Left lung (tissue), 10 donors: ENCODE data around the gene MANSC1. TPM values are rescaled to one million over a fixed set of nuclear protein-coding genes. Genes with fewer than 3 reads are reported as not detected.

Experiments
- ATAC-seq: fragments of 200-7000 bp; cut with Tn5 transposase; one replicate; pipeline ENCODE4 v1.9.1; 2020; ENCODE audit warnings: moderate library complexity
- DNase-seq, 4 donors: peaks; one replicate each; pipeline ENCODE4 v3.0.0-alpha.2; 2013 to 2020
- H3K27ac ChIP-seq, 2 donors: fragments of 200-600 bp; sonication (generic) in 1 of 2; one replicate each; pipeline versions ENCODE4 v1.5.0 to v1.8.0; 2020 to 2021
- H3K27me3 ChIP-seq, 2 donors: fragments of 200-600 bp; sonication (generic) in 1 of 2; one replicate each; pipeline versions ENCODE4 v1.5.0 to v1.8.0; 2020 to 2021
- H3K36me3 ChIP-seq, 2 donors: fragments of 200-600 bp; sonication (generic) in 1 of 2; one replicate each; pipeline versions ENCODE4 v1.5.0 to v1.8.0; 2020 to 2021
- H3K4me1 ChIP-seq, 2 donors: fragments of 200-600 bp; one replicate each; pipeline ENCODE4 v1.8.0; 2021
- H3K4me3 ChIP-seq, 2 donors: fragments of 200-600 bp; sonication (generic) in 1 of 2; one replicate each; pipeline versions ENCODE4 v1.5.0 to v1.8.0; 2020 to 2021; ENCODE audit warnings: mild to moderate bottlenecking in 1 of 2
- H3K9me3 ChIP-seq, 2 donors: fragments of 200-600 bp; sonication (generic) in 1 of 2; one replicate each; pipeline versions ENCODE4 v1.5.0 to v1.8.0; 2020 to 2021
- intact Hi-C, 2 donors: fragments of 100-400 bp; cut with DNase I; formaldehyde crosslinking; loops; one replicate each; pipeline versions ENCODE4 v1.11.2 to v1.14.2; 2022
- polyA plus RNA-seq, 6 donors: library from polyadenylated mRNA; unstranded; fragments of 120-200 nt; gene quantifications; one replicate each; pipeline ENCODE4 v1.2.1, GENCODE V29; 2013; ENCODE audit not compliant: insufficient read length in 6 of 6
- total RNA-seq, 2 donors: library from RNA; stranded (reverse); fragmentation: NEBNext Ultra II Directional; extraction: Animal tissue kit (Norgen Biotek cat#: 25700); gene quantifications; one replicate each; pipeline ENCODE4 v1.2.1, GENCODE V29; 2021
- TF ChIP-seq, protein P1 (sequence below), 2 donors: fragments of 200-600 bp; sonication (generic) in 1 of 2; IDR thresholded peaks; one replicate each; pipeline versions ENCODE4 v1.5.0 to v1.8.0; 2021; ENCODE audit warnings: antibody characterized with exemption in 2 of 2
- donor health status: DM: no; HTN: yes; CAD: no.
- donor health status: DM: no; HTN: no; CAD: no.

Gene MANSC1
- total and polyA plus RNA-seq, 8 donors, result 24.7 to 32.0 (median 29.3) TPM

DNA sequence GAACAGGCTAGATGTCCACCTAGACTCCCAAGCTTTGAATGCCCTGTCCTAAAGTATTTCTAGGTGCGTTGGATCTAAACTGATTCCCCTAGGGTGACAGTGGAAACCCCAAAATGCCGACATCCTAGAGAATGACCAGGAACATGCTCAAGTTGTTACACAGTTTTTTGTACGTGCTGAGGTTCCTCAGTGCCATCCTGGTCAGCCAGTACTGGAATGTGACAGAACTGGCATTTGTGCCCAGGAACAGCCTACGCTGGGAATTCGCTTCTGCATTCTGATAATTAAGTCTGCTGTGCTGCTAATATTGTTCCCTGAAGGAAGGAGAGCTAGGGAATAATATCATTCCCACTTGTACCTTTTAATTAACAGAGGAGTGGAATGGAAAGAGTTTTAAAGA is 47.1 kb upstream of the MANSC1 start:
- H3K36me3 ChIP-seq, result no peaks in the 10 kb centered on the region
- H3K4me3 ChIP-seq, result no peak overlapping the region
- peak overlapping the region in 1 of 2 donors; percentile 63 for H3K27ac ChIP-seq
- peaks cover 13 to 14% of the 10 kb centered on the region in 2 donors for H3K4me1 ChIP-seq
- intact Hi-C loops, result no loop called here
- H3K9me3 ChIP-seq, result no peaks in the 10 kb centered on the region
- TF ChIP-seq, protein P1, sequence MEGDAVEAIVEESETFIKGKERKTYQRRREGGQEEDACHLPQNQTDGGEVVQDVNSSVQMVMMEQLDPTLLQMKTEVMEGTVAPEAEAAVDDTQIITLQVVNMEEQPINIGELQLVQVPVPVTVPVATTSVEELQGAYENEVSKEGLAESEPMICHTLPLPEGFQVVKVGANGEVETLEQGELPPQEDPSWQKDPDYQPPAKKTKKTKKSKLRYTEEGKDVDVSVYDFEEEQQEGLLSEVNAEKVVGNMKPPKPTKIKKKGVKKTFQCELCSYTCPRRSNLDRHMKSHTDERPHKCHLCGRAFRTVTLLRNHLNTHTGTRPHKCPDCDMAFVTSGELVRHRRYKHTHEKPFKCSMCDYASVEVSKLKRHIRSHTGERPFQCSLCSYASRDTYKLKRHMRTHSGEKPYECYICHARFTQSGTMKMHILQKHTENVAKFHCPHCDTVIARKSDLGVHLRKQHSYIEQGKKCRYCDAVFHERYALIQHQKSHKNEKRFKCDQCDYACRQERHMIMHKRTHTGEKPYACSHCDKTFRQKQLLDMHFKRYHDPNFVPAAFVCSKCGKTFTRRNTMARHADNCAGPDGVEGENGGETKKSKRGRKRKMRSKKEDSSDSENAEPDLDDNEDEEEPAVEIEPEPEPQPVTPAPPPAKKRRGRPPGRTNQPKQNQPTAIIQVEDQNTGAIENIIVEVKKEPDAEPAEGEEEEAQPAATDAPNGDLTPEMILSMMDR (IDR thresholded peaks at IDR 0.05), result no peak
- DNase-seq, result no peak
- H3K27me3 ChIP-seq, result no peaks in the 10 kb centered on the region
- no peak for ATAC-seq

DNA sequence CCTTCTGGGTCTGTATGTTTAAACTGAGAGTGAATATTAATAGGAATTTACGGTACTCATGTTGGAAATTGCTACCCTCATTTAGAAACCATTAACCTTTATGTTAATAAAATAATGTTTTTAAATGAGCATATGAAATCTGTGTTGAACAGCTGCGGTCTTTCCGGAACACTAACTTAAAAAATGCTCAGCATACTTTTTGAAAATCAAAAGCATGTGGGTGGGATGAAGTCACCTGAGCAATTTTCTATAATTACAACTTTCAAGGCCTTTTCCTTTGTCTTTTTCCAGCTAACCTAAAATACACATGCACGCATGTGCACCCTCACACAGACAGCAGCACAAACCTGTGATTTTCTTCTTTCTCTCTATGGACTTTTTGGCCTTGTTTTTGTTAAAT is 46.7 kb upstream of the MANSC1 start:
- TF ChIP-seq, protein P1 (IDR thresholded peaks at IDR 0.05), result no peak
- no peaks in the 10 kb centered on the region for H3K9me3 ChIP-seq
- no peak for DNase-seq
- no peak for ATAC-seq
- no peak overlapping the region for H3K27ac ChIP-seq
- intact Hi-C loops, result no loop called here
- peaks cover 12 to 13% of the 10 kb centered on the region in 2 donors for H3K4me1 ChIP-seq
- no peaks in the 10 kb centered on the region for H3K27me3 ChIP-seq
- no peak overlapping the region for H3K4me3 ChIP-seq
- H3K36me3 ChIP-seq, result no peaks in the 10 kb centered on the region

DNA sequence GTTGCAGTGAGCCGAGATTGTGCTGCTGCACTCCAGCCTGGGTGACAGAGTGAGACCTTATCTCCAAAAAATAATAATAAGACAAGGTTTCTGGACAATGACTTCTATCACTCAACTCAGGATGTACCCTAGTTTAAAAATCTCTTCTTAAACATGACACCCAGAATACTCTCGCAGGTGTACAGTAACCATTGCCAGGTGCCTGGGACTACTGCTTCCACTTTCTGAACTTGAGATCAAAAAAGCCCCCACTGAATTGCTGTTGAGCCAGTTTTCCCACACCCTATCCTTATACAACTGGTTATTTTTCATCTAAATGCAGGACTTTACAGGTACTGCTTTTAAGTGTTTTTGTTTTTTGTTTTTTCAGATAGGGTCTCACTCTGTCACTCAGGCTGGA is 43.1 kb upstream of the MANSC1 start:
- H3K9me3 ChIP-seq, result no peaks in the 10 kb centered on the region
- no peaks in the 10 kb centered on the region for H3K27me3 ChIP-seq
- intact Hi-C loops, result no loop called here
- H3K4me3 ChIP-seq, result no peak overlapping the region
- no peak for ATAC-seq
- no peak overlapping the region for H3K27ac ChIP-seq
- DNase-seq, result no peak
- H3K4me1 ChIP-seq, result peaks cover 1 to 6% of the 10 kb centered on the region in 2 donors
- TF ChIP-seq, protein P1 (IDR thresholded peaks at IDR 0.05), result no peak
- H3K36me3 ChIP-seq, result no peaks in the 10 kb centered on the region

DNA sequence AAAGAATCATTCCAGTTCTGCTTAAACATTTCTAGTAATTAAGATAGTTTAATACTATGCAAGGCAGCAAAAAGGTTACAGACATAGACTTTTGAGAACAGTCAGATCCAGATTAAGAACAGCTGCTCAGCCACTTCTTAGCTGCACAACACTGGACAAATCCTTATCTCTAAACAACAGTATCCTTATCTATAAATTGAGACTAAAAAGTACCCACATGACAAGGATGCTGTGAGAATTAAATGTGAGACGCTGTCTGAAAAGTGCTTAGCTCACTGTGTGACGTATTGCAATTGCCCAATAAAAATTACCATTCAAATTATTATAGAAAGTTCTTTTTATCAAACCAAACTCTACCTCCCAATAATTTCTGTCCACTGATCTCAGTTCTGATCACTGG is 42.4 kb upstream of the MANSC1 start:
- Histone ChIP-seq H3K27me3 (no peaks in the 10 kb centered on the region), H3K27ac (no peak overlapping the region), H3K36me3 (no peaks in the 10 kb centered on the region), H3K9me3 (no peaks in the 10 kb centered on the region), H3K4me1 (peaks cover 0 to 6% of the 10 kb centered on the region in 2 donors), H3K4me3 (no peak overlapping the region)
- TF ChIP-seq, protein P1 (IDR thresholded peaks at IDR 0.05), result no peak
- peak in 1 of 4 donors; percentile 37 for DNase-seq
- intact Hi-C loops, result no loop called here
- ATAC-seq, result no peak

DNA sequence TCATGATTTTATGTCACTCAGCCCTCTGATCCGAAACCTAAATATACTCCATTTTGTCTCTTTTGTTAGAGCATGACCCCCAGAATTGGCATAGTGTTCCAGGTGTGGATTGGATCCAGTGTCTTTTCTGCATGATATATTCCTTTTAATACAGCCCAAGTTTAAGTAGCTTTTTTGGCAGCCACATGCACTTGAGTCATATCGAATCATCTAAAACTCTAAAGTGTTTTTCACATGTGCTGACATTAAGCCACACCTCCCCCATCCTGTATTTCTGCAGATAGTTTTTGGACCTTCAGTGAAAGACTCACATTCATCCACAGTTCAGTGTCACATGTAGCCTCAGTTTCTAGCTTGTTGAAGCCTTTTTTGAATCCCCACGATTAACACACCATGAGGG is 37.5 kb upstream of the MANSC1 start:
- no peaks in the 10 kb centered on the region for H3K27me3 ChIP-seq
- no peak overlapping the region for H3K27ac ChIP-seq
- DNase-seq (no peak), ATAC-seq (peak; percentile 35)
- TF ChIP-seq, protein P1 (IDR thresholded peaks at IDR 0.05), result no peak
- H3K9me3 ChIP-seq, result no peaks in the 10 kb centered on the region
- H3K4me1 ChIP-seq, result peaks cover 0 to 21% of the 10 kb centered on the region in 2 donors
- no peak overlapping the region for H3K4me3 ChIP-seq
- H3K36me3 ChIP-seq, result no peaks in the 10 kb centered on the region
- intact Hi-C loops, result no loop called here
